ENCODE data around the gene PCGF3.

The PCGF3 gene

DNA sequence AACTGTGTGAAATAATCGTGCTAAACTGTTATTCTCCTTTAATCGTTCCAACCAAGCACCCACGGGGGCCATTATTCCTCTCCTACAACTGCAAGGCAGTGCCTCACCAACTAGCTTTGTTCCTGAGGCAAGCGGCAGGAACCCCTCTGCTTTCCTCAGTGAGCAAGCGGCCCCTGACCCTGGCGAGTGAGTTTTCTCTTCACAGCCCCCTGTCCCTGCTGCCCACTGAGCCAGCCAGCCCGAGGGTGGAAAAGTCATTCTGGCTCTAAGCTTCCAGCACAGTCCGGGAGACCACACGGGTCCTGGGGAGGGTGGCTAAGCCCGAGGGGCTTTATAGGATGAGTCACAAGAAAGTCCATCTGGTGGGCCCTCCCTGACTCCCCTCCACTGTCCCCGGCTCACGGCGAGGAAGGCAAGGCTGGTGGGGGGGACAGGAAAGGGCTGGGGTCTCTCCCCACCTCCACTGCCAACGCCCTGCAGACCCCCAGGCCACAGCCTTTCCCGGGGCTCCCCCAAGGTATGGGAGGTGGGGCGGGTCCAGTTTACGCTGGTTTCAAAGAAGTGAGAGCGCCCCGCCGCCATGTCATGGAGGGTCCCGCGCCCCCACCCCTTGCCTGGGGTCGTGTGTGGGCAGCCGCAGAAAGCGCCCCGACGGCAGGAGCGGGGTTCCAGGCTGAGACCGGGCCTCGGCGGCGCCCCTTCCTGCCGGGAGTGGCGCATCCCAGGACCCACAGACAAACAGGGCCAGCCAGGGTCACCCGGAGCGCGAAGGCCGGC is 75.3 kb downstream of the PCGF3 start:
- DNase-seq (ENCODE audit: low read depth, low spot score): no peak

- DNase-seq (ENCODE audit: low read depth, low spot score): peak; percentile 100
Measured at GRCh38 chr4:781493-782216, 76.0 kb downstream of the PCGF3 start.

GRCh38 chr4:784401-785331 is 79.0 kb downstream of the PCGF3 start:
- no peak for DNase-seq (ENCODE audit: low read depth, low spot score)

- DNase-seq (ENCODE audit: low read depth, low spot score): no peak
Measured at GRCh38 chr4:785332-786073, 79.9 kb downstream of the PCGF3 start.

- DNase-seq (ENCODE audit: low read depth, low spot score): no peak
Measured at GRCh38 chr4:786074-786741, 80.6 kb downstream of the PCGF3 start.

- no peak for DNase-seq (ENCODE audit: low read depth, low spot score)
Measured at GRCh38 chr4:786861-787300, 81.2 kb downstream of the PCGF3 start.

DNA sequence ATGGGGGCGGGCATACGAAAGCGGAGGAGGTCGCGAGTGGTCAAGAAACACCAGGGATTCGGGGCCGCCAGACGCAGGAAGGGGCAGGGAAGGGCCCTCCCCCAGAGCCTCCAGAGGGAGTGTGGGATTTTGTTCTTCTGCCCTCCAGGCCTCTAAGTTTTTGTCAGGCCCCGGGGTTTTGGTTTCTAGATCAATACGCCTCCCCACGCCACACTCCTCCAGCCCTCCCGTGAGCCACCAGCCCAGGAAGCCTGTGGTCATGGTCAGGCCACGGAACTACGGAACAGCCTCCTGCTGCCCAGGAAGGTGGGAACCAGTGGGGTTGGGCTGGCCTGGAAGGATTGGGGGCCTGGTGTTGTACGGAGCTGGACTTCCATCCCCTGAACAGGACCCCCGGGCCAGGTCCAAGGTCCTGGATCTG is 81.9 kb downstream of the PCGF3 start:
- no peak for DNase-seq (ENCODE audit: low read depth, low spot score)

DNA sequence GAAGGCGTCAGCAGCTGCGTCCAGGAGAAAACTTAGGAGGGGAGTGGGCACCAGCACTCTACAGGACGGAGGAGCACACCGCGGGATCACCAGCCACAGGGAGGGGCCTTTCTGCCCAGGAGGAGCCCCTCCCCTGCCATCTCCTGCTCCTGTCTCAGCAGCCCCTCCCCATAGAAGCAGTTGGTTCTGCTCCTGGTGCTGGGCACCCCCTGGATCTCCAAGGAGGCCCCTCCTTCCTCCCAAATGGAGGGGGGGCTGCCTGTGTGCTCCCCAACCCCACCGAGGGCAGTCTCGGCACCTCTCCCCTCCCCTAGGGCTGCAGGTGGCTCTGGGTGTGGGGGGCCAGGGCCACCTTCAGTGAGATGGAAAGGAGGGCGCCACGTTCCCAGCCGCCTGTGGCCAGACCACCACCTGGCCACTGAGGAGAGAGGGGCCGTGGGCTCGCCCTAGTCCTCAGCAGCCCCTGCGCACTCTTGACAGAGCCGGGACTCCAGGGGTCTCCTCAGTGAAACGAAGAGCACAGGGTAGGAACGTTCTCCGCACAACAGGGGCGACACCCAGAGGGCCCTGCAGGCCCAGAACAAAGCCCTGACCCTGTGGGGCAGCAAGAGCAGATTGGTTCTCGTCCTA is 82.5 kb downstream of the PCGF3 start:
- DNase-seq (ENCODE audit: low read depth, low spot score): no peak

DNA sequence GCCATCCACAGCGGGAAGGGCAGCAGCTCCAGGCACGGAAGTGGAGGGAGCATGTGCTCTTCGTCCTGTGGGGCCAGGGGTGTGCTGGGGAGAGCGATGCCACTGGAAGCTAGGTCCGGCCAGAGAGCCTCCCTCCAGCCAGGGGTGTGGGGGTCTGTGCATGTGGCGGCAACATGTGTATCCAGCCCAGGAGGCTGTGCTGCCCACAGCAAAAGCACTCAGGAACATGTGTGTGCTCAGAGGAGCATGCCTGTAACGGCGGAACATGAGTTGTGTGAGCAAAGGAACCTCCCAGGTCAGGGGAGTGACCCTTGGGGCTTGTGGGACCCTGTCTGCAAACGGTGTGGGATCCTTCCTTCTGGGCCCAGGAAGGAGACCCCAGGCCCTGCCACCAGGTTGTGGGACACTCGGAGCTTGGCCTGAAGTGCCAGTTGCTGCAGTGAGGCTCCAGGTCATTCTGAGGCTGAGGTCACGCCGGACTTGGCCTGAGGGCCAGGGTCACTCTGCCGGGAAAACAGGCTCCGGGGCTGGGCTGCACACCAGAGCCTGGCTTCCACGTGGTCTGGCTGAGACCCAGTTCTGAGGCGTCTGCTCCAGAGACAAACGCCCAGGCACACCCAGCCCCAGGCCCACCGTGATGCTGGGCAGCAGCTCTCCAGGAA is 83.1 kb downstream of the PCGF3 start:
- DNase-seq (ENCODE audit: low read depth, low spot score): no peak

GRCh38 chr4:789571-790465 is 84.2 kb downstream of the PCGF3 start:
- no peak for DNase-seq (ENCODE audit: low read depth, low spot score)

DNA sequence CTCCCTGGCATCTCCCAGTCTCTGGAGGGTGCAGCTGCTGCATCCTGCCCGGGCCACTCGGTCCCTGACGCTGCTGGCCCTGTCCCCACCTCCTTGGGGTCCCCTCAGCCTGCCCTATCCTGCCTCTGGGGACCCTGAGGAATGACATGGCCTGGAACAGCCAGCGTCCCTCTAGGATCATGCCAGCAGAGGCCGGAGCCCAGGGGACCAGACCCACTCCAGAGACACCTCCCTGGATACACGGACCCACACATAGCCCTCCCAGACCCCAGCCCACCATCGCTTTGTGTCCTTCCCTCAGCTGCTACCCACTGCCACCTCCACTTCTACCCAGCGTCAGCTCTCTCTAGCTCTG is 84.8 kb downstream of the PCGF3 start:
- no peak for DNase-seq (ENCODE audit: low read depth, low spot score)

DNA sequence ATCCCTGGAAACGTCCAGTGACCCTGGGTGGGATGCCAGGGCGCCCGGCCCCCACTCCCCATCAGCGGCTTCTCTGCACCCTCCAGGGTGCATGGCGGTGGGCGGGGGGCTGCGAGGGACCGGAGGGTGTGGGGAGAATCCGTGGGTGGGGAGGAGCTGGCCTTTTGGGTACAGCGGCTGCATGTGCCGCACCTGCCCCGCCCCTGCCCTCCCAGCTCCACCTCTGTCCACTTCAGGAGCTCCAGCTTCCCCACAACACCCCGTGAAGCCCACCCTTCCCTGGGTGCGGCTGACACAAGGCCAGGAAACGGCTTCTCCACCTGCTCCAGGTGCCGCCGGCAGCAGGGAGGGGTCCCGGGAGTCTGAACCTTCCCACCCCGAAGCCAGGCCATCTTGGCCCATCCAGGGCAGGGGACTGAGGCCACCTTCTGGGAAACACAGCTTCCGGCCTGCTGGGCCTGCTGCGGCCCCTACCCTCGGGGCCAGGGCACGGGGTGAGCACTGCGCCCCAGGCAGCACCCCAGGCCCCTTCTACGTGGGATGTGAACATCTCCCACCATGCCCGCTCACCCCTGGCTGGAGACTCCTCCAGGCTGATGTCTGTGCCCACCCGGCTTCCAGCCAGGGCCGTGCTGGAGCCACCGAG is 85.7 kb downstream of the PCGF3 start:
- DNase-seq (ENCODE audit: low read depth, low spot score): no peak

GRCh38 chr4:791898-792625 is 86.4 kb downstream of the PCGF3 start:
- DNase-seq (ENCODE audit: low read depth, low spot score): peak; percentile 77

DNA sequence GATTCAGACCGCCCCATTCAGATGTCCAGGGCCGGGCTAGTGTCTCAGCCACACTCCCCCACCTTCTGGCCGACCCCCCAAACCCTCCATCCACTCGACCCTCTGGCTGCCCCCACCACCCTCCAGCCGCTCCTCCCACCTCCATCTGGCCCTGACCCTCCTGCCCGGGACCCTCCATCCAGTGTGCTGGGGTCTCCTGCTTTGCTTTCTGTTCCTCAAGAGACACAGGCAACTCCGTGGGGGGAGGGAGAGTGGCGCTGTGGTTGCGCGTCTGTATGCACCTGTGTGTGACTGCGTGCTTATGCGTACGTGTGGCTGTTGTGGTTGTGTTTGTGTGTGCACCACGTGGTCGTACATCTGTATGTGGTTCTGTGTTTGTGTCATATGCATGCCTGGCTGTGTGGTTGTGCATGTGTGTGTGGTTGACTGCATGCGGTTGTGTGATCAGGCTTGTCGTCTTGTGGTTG is 87.0 kb downstream of the PCGF3 start:
- DNase-seq (ENCODE audit: low read depth, low spot score): no peak

DNA sequence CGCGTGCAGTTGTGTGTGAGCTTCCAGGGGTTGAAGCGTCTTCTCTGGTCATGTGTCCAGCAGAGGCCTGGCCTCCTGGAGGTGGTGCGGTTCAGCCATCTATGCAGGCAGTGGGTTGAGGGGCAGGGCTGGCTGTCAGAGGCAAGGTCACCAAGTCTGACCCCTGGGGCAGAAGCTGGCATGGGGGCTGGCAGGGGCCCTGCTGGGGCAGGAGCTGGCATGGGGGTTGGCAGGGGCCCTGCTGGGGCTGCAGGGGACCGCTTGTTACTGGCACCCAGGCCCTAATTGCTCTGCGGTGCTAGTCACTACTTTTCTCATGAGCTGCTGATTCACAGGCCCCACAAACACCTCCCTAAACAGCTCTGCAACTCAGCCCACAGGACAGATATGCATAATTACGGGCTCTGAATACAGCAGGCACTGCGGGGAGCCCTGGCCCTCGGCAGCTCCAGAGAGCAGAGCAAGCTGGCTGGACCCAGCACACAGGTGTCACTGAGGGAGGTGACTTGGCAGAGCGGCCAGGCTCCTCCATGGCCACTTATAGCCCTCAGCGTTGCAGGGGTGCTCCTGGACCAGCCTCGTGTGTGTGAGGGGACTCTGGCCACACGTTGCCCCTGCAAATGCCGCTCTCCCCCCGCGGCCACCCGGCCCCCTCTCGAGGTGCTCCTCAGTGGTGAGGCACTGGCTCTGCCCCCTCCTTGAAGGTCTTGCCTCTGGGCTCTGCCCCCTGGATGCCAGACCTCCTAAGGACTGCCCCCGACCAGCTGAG is 87.6 kb downstream of the PCGF3 start:
- no peak for DNase-seq (ENCODE audit: low read depth, low spot score)

- DNase-seq (ENCODE audit: low read depth, low spot score): no peak
Measured at GRCh38 chr4:793941-794621, 88.4 kb downstream of the PCGF3 start.
